Duodenal mucosa (tissue), 2 donors: ENCODE measurements around the gene QSER1.

Experiments used
- H3K27ac ChIP-seq: one replicate; pipeline ENCODE4 v1.7.0; 2013; ENCODE audit warnings: low read depth, low read length
- H3K27me3 ChIP-seq, 2 donors: one replicate each; pipeline ENCODE4 v1.7.0; 2013; ENCODE audit warnings: low read length in 2 of 2, control low read depth in 1 of 2; ENCODE audit not compliant: insufficient read depth in 2 of 2, control insufficient read depth in 1 of 2
- H3K36me3 ChIP-seq, 2 donors: one replicate each; pipeline ENCODE4 v1.7.0; 2013; ENCODE audit warnings: low read length in 2 of 2, control low read depth in 1 of 2; ENCODE audit not compliant: insufficient read depth in 2 of 2, control insufficient read depth in 1 of 2
- H3K4me1 ChIP-seq, 2 donors: one replicate each; pipeline ENCODE4 v1.7.0; 2013; ENCODE audit warnings: low read length in 2 of 2, control low read depth in 1 of 2; ENCODE audit not compliant: insufficient read depth in 2 of 2, control insufficient read depth in 1 of 2
- H3K4me3 ChIP-seq, 2 donors: one replicate each; pipeline ENCODE4 v1.7.0; 2013; ENCODE audit warnings: low read length in 2 of 2, low read depth in 1 of 2
- H3K9ac ChIP-seq, 2 donors: one replicate each; pipeline ENCODE4 v1.7.0; 2013; ENCODE audit warnings: low read length in 2 of 2, low read depth in 1 of 2
- H3K9me3 ChIP-seq, 2 donors: one replicate each; pipeline ENCODE4 v1.7.0; 2013; ENCODE audit warnings: low read length in 2 of 2, control low read depth in 1 of 2; ENCODE audit not compliant: control insufficient read depth in 1 of 2

QSER1 gene

DNA sequence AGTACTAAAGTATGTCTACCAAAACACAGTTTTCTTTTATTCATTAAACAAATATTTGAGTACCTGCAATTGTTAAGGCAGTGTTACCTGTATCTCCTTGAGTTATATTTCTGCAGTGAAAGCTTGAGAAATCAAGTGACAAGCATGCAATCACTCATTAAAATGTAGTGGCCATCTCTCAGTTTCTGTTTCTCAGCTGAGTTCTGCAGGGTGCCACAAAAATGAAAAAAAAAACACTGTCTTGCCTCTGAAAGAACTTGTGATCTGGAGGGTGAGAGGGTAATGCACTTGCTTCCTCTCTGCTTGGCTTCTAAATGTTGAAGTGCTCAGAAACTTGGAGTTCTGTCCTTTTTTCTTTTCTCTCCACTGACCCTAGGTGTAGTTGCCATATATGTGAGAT lies 6.8 kb downstream of the QSER1 start:
- Histone ChIP-seq H3K9me3 (no peaks in the 10 kb centered on the region), H3K4me3 (no peak overlapping the region), H3K36me3 (no peaks in the 10 kb centered on the region), H3K27ac (no peak overlapping the region), H3K27me3 (no peaks in the 10 kb centered on the region), H3K9ac (no peak overlapping the region), H3K4me1 (peaks cover 1 to 5% of the 10 kb centered on the region in 2 donors)

DNA sequence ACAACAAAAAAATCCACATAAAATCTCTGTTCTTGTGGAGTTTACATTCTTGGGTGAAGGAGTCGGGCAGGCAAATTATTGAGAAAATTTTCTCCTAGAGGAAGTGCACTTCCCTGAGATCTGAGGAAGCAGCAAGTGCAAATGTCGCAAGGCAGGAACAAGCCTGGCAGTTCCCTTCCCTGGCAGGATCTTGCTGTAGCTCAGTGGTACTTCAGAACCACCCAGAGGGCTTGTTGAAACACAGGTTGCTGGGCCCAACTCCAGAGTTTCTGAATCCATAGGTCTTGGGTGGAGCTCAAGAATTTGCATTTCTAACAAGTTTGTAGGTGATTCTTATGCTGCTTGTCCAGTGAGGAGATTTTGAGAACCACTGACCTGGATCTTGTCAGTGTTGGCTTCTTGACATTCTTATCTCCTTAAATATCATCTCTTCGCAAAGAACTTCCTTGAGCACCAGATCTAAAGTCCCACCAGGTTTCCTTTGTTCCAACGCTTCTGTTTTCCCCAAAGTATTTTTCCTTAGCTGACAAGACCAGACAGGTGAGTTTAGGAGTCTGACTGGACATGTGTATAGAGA lies 9.6 kb downstream of the QSER1 start:
- no peak overlapping the region for H3K27ac ChIP-seq

DNA sequence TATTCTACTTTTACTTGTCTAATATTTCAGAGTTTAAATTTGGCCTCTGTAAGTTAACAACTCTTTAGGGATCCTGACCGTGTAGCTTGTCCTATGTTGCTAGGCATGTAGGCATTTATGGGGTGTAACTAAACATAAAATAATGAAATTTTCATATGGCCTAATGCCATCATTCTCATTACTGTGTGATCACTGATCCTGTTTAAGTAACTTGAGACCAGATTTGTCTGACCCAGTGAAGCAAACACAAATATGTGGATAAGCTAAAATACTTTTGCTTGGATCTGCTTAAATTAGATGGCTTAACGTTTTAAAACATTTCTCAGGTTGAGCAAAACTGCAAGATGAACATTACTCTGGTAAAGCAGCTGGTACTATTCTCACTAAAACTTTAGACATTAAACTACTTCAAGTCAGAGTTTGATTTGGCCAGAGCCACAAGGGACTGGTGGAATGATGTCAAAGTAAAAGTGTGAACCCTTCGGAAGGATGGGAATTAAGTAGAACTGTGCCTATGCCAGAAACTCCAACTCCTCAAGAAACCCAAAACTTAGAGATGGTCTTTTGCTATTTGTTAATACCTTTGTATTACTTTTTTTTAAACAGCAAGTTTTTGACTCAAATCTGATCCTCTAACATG lies 12.5 kb downstream of the QSER1 start:
- Histone ChIP-seq H3K4me1 (no peaks in the 10 kb centered on the region), H3K9ac (no peak overlapping the region), H3K4me3 (no peak overlapping the region), H3K9me3 (no peaks in the 10 kb centered on the region), H3K27me3 (no peaks in the 10 kb centered on the region), H3K36me3 (no peaks in the 10 kb centered on the region), H3K27ac (no peak overlapping the region)

More for the DNA sequence above, 9.6 kb downstream of the QSER1 start:
- no peaks in the 10 kb centered on the region for H3K9me3 ChIP-seq
- no peak overlapping the region for H3K4me3 ChIP-seq
- H3K36me3 ChIP-seq, result no peaks in the 10 kb centered on the region
- peaks cover 0 to 5% of the 10 kb centered on the region in 2 donors for H3K4me1 ChIP-seq
- no peak overlapping the region for H3K9ac ChIP-seq
- no peaks in the 10 kb centered on the region for H3K27me3 ChIP-seq

- no peaks in the 10 kb centered on the region for H3K9me3 ChIP-seq
- no peaks in the 10 kb centered on the region for H3K4me1 ChIP-seq
- H3K27me3 ChIP-seq, result no peaks in the 10 kb centered on the region
- H3K36me3 ChIP-seq, result no peaks in the 10 kb centered on the region
- H3K27ac ChIP-seq, result no peak overlapping the region
- H3K9ac ChIP-seq, result no peak overlapping the region
- no peak overlapping the region for H3K4me3 ChIP-seq
Observed at GRCh38 chr11:32908619-32909018, 16.0 kb downstream of the QSER1 start.

GRCh38 chr11:32911413-32911812 lies 18.8 kb downstream of the QSER1 start:
- no peaks in the 10 kb centered on the region for H3K4me1 ChIP-seq
- no peaks in the 10 kb centered on the region for H3K36me3 ChIP-seq
- no peak overlapping the region for H3K27ac ChIP-seq
- no peak overlapping the region for H3K9ac ChIP-seq
- no peaks in the 10 kb centered on the region for H3K27me3 ChIP-seq
- H3K4me3 ChIP-seq, result no peak overlapping the region
- H3K9me3 ChIP-seq, result no peaks in the 10 kb centered on the region

GRCh38 chr11:32913445-32913844 lies 20.8 kb downstream of the QSER1 start:
- Histone ChIP-seq H3K27me3 (no peaks in the 10 kb centered on the region), H3K4me1 (no peaks in the 10 kb centered on the region), H3K27ac (no peak overlapping the region), H3K9ac (no peak overlapping the region), H3K9me3 (no peaks in the 10 kb centered on the region), H3K4me3 (no peak overlapping the region), H3K36me3 (no peaks in the 10 kb centered on the region)

- Histone ChIP-seq H3K9me3 (no peaks in the 10 kb centered on the region), H3K4me3 (no peak overlapping the region), H3K9ac (no peak overlapping the region), H3K36me3 (no peaks in the 10 kb centered on the region), H3K27me3 (no peaks in the 10 kb centered on the region), H3K27ac (no peak overlapping the region), H3K4me1 (peaks cover 0 to 8% of the 10 kb centered on the region in 2 donors)
Observed at GRCh38 chr11:32916361-32916760, 23.8 kb downstream of the QSER1 start.

DNA sequence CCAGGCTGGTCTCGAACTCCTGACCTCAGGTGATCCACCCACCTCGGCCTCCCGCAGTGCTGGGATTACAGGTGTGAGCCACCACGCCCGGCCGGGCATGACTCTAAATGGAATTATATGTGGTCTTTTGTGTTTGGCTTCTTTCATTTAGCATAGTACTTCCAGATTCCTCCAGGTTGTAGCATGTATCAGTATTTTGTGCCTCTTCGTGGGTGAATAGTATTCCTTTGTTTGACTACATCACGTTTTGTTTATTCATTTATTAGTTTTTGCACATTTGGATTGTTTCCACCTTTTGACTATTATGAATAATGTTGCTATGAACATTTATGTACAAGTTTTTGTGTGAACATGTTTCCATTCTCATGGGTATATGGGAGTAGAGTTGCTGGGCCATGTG lies 24.4 kb downstream of the QSER1 start:
- Histone ChIP-seq H3K27me3 (no peaks in the 10 kb centered on the region), H3K9me3 (no peaks in the 10 kb centered on the region), H3K4me3 (no peak overlapping the region), H3K36me3 (no peaks in the 10 kb centered on the region), H3K4me1 (peaks cover 0 to 8% of the 10 kb centered on the region in 2 donors), H3K27ac (no peak overlapping the region), H3K9ac (no peak overlapping the region)

DNA sequence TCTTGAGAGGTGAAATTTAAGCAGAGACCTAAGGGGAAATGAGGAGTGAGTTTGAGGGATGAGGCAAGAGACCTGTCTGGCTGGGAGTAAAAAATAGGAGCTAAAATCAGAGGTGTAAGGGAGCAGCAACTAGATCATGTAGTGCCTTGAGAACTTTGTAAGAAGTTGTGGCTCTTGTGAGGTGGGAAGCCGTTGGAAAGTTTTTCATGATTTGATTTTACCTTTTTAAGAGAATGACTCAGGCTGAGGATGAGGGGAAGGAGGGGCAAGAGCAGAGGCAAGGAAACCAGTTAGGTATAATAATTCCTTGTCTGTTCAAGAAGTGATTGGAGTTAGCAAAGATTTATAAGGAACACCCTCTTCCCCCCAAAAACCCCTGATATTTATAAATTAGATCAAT lies 25.8 kb downstream of the QSER1 start:
- Histone ChIP-seq H3K4me1 (peaks cover 0 to 8% of the 10 kb centered on the region in 2 donors), H3K27me3 (no peaks in the 10 kb centered on the region), H3K9me3 (no peaks in the 10 kb centered on the region), H3K36me3 (no peaks in the 10 kb centered on the region), H3K9ac (no peak overlapping the region), H3K27ac (no peak overlapping the region), H3K4me3 (no peak overlapping the region)

DNA sequence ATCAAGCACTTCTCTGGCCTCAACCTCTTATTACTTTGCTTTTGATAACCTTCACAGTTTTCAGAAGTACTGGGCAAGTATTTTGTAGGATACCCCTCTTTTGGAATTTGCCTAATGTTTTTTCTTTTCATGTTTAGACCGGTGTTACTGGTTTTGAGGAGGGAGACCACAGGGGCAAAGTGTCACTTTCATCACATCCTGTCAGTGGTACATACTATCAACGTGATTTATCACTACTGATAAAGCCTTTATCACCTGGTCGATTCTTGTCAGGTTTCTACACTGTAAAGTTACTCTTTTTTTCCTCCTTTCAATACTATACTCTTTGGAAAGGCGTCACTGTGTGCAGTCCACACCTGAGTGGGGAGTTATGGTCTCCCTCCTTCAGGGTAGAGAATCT lies 26.7 kb downstream of the QSER1 start:
- no peak overlapping the region for H3K4me3 ChIP-seq
- no peak overlapping the region for H3K27ac ChIP-seq
- peaks cover 0 to 8% of the 10 kb centered on the region in 2 donors for H3K4me1 ChIP-seq
- no peaks in the 10 kb centered on the region for H3K27me3 ChIP-seq
- H3K36me3 ChIP-seq, result no peaks in the 10 kb centered on the region
- no peaks in the 10 kb centered on the region for H3K9me3 ChIP-seq
- no peak overlapping the region for H3K9ac ChIP-seq
